ENCODE data around the gene ELOVL6. TPM values are rescaled to one million over a fixed set of nuclear protein-coding genes. Genes with fewer than 3 reads are reported as not detected.

Gene ELOVL6
- total and polyA plus RNA-seq, 9 of the 15 experiments (the other 6 are each of a cell fraction or from before 2014, with no cell fraction given), result 18.3 to 82.6 (median 46.0) TPM

DNA sequence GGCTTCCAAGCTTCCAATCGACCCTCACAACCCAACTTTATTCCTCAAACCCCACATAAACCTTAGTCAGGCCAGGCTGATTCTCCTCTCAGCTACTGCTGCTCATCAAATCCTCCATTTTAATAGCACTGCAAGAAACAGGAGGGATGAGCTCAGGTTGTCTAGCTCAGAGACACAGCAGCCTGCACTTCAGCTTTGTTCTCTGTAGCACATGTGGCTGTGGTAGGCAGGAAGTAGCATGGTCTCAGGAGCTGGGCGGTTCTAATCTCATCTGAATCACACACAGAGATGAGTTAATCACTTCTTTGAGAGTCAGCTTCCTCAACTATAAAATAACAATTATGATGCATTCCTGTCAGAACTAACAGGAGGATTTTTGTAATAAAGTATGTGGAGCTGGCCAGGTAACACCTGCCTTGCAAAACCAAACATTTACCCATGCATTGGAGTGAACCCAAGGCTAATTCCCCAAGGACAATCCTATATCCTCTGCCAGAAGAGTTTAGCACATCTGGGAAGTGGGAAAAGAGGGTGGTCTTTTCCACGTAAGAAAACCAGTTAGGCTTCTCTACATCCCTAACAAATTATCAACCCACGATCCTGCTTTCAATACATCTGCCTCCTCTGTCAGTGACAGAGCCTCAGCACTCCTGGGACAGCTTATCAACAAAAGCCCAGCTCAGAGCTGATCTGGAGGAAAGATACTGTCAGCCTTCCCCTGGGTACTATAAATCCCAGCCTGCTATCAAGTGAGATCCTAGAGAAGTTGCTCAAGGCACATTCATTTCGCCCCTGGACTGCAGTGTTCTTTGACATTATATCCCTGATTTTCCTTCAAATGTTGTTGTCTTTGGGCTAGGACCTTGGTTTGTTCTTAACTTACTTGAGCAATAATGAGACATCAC lies 32.8 kb downstream of the ELOVL6 start (continued):
- TF ChIP-seq, protein P1, sequence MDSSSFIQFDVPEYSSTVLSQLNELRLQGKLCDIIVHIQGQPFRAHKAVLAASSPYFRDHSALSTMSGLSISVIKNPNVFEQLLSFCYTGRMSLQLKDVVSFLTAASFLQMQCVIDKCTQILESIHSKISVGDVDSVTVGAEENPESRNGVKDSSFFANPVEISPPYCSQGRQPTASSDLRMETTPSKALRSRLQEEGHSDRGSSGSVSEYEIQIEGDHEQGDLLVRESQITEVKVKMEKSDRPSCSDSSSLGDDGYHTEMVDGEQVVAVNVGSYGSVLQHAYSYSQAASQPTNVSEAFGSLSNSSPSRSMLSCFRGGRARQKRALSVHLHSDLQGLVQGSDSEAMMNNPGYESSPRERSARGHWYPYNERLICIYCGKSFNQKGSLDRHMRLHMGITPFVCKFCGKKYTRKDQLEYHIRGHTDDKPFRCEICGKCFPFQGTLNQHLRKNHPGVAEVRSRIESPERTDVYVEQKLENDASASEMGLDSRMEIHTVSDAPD (CRISPR knock-in tag; IDR thresholded peaks at IDR 0.05), result no peak
- TF ChIP-seq, protein P2, sequence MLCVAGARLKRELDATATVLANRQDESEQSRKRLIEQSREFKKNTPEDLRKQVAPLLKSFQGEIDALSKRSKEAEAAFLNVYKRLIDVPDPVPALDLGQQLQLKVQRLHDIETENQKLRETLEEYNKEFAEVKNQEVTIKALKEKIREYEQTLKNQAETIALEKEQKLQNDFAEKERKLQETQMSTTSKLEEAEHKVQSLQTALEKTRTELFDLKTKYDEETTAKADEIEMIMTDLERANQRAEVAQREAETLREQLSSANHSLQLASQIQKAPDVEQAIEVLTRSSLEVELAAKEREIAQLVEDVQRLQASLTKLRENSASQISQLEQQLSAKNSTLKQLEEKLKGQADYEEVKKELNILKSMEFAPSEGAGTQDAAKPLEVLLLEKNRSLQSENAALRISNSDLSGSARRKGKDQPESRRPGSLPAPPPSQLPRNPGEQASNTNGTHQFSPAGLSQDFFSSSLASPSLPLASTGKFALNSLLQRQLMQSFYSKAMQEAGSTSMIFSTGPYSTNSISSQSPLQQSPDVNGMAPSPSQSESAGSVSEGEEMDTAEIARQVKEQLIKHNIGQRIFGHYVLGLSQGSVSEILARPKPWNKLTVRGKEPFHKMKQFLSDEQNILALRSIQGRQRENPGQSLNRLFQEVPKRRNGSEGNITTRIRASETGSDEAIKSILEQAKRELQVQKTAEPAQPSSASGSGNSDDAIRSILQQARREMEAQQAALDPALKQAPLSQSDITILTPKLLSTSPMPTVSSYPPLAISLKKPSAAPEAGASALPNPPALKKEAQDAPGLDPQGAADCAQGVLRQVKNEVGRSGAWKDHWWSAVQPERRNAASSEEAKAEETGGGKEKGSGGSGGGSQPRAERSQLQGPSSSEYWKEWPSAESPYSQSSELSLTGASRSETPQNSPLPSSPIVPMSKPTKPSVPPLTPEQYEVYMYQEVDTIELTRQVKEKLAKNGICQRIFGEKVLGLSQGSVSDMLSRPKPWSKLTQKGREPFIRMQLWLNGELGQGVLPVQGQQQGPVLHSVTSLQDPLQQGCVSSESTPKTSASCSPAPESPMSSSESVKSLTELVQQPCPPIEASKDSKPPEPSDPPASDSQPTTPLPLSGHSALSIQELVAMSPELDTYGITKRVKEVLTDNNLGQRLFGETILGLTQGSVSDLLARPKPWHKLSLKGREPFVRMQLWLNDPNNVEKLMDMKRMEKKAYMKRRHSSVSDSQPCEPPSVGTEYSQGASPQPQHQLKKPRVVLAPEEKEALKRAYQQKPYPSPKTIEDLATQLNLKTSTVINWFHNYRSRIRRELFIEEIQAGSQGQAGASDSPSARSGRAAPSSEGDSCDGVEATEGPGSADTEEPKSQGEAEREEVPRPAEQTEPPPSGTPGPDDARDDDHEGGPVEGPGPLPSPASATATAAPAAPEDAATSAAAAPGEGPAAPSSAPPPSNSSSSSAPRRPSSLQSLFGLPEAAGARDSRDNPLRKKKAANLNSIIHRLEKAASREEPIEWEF (CRISPR knock-in tag; IDR thresholded peaks at IDR 0.05), result no peak
- TF ChIP-seq ZNF239 (CRISPR knock-in tag; IDR thresholded peaks at IDR 0.05) (no peak), PURB (CRISPR knock-in tag; IDR thresholded peaks at IDR 0.05; ENCODE audit: low read depth) (no peak), RFX7 (CRISPR knock-in tag; IDR thresholded peaks at IDR 0.05) (no peak), BDP1 (IDR thresholded peaks at IDR 0.05; ENCODE audit: insufficient read depth, insufficient read length) (no peak), ZSCAN29 (IDR thresholded peaks at IDR 0.05) (no peak), BRD9 (IDR thresholded peaks at IDR 0.05; ENCODE audit: low read depth, partially characterized antibody) (no peak), RBFOX2 (IDR thresholded peaks at IDR 0.05; ENCODE audit: low read depth, low read length) (no peak), HCFC1 (IDR thresholded peaks at IDR 0.05; ENCODE audit: low read depth, low read length) (no peak), SAFB (IDR thresholded peaks at IDR 0.05; ENCODE audit: borderline replicate concordance, low read depth, low read length) (no peak), L3MBTL2 (IDR thresholded peaks at IDR 0.05) (0 out of 2 replicates have a peak, but pooled peaks have one; percentile 8), BACH1 (tag; IDR thresholded peaks at IDR 0.05) (no peak), RBM22 (IDR thresholded peaks at IDR 0.05; ENCODE audit: low read depth, low read length, poor library complexity, severe bottlenecking) (no peak), ZNF165 (CRISPR knock-in tag; IDR thresholded peaks at IDR 0.05; ENCODE audit: borderline replicate concordance) (no peak), ZNF699 (CRISPR knock-in tag; IDR thresholded peaks at IDR 0.05; ENCODE audit: insufficient replicate concordance) (no peak)
- TF ChIP-seq, protein P3, sequence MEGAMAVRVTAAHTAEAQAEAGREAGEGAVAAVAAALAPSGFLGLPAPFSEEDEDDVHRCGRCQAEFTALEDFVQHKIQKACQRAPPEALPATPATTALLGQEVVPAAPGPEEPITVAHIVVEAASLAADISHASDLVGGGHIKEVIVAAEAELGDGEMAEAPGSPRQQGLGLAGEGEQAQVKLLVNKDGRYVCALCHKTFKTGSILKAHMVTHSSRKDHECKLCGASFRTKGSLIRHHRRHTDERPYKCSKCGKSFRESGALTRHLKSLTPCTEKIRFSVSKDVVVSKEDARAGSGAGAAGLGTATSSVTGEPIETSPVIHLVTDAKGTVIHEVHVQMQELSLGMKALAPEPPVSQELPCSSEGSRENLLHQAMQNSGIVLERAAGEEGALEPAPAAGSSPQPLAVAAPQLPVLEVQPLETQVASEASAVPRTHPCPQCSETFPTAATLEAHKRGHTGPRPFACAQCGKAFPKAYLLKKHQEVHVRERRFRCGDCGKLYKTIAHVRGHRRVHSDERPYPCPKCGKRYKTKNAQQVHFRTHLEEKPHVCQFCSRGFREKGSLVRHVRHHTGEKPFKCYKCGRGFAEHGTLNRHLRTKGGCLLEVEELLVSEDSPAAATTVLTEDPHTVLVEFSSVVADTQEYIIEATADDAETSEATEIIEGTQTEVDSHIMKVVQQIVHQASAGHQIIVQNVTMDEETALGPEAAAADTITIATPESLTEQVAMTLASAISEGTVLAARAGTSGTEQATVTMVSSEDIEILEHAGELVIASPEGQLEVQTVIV (CRISPR knock-in tag; IDR thresholded peaks at IDR 0.05; ENCODE audit: borderline replicate concordance), result no peak
- TF ChIP-seq, protein P4, sequence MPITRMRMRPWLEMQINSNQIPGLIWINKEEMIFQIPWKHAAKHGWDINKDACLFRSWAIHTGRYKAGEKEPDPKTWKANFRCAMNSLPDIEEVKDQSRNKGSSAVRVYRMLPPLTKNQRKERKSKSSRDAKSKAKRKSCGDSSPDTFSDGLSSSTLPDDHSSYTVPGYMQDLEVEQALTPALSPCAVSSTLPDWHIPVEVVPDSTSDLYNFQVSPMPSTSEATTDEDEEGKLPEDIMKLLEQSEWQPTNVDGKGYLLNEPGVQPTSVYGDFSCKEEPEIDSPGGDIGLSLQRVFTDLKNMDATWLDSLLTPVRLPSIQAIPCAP (CRISPR knock-in tag; IDR thresholded peaks at IDR 0.05; ENCODE audit: borderline replicate concordance), result no peak
